H7 (cell line): ENCODE results near the gene GTF3C4. TPM values are rescaled to one million over a fixed set of nuclear protein-coding genes. Genes with fewer than 3 reads are reported as not detected.
"Not testable (repeated sequence)": the region's sequence is repeated elsewhere in the genome, so short reads cannot be mapped to it uniquely, and the experiment has no call there.

Source experiments
- DNase-seq: peaks from one replicate; pipeline ENCODE4 v3.0.0; 2012
- H3K27me3 ChIP-seq: 2 replicates; pipeline ENCODE4 v1.6.0; 2011; ENCODE audit warnings: mild to moderate bottlenecking, low read length; ENCODE audit not compliant: control insufficient read depth, insufficient read depth
- H3K36me3 ChIP-seq: replicated peaks from 2 replicates; pipeline ENCODE4 v1.5.1; 2011; ENCODE audit warnings: low read length; ENCODE audit not compliant: control insufficient read depth, insufficient read depth
- H3K4me3 ChIP-seq: 2 replicates; pipeline ENCODE4 v1.5.1; 2011; ENCODE audit warnings: low read depth, mild to moderate bottlenecking, control low read depth, low read length, moderate library complexity; ENCODE audit not compliant: insufficient read depth
- total RNA-seq: library from RNA; depleted of rRNA; stranded (reverse); fragments of >200 nt; shearing (Covaris generic); gene quantifications from 2 replicates; pipeline ENCODE4 v1.2.3, GENCODE V29; 2014

Gene GTF3C4
- total RNA-seq, 1 experiment from 2014 or later, result 24.9 TPM

GRCh38 chr9:132699956-132700355 lies 29.7 kb downstream of the GTF3C4 start:
- Histone ChIP-seq H3K4me3 (no peak overlapping the region), H3K36me3 (no peaks in the 10 kb centered on the region), H3K27me3 (no peaks in the 10 kb centered on the region)
- no peak for DNase-seq

- DNase-seq, result no peak
- no peak overlapping the region for H3K4me3 ChIP-seq
- H3K36me3 ChIP-seq, result no peaks in the 10 kb centered on the region
Observed at GRCh38 chr9:132702254-132702653, 32.0 kb downstream of the GTF3C4 start.

GRCh38 chr9:132703336-132703735 lies 33.1 kb downstream of the GTF3C4 start:
- Histone ChIP-seq H3K27me3 (no peaks in the 10 kb centered on the region), H3K4me3 (no peak overlapping the region), H3K36me3 (no peaks in the 10 kb centered on the region)
- no peak for DNase-seq

More at GRCh38 chr9:132702254-132702653, 32.0 kb downstream of the GTF3C4 start:
- no peaks in the 10 kb centered on the region for H3K27me3 ChIP-seq

- Histone ChIP-seq H3K27me3 (no peaks in the 10 kb centered on the region), H3K4me3 (no peak overlapping the region), H3K36me3 (no peaks in the 10 kb centered on the region)
- DNase-seq, result no peak
Observed at GRCh38 chr9:132708239-132708638, 38.0 kb downstream of the GTF3C4 start.

DNA sequence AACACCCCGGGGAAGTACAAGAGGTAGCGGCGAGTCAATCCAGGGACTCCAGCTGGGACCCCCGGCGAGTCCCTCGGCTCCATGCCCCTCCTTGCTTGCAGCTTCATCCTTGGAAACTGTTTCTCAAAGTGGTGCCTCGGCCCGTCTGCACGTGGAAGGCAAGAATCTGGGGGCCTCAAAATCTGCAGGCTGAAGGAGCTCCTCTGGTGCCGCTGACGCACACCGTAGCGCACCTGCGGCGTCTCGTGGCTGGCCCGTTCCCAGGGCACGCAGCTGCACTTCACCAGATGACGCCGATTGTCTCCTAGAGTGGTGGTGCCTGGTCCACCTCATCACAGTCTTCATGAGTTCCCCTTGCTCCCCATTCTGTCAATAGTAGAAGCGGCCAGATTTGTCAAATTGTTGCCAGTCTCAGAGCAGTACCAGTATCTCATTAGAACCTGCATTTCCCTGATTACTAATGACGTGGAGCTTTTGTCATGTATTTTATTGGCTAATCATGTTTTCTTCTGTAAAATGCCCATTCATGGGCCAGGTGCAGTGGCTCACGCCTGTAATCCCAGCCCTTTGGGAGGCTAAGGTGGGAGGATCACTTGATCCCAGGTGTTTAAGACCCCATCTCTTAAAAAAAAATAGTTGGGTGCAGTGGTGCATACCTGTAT lies 38.6 kb downstream of the GTF3C4 start:
- DNase-seq, result no peak
- Histone ChIP-seq H3K27me3 (no peaks in the 10 kb centered on the region), H3K4me3 (no peak overlapping the region), H3K36me3 (no peaks in the 10 kb centered on the region)

DNA sequence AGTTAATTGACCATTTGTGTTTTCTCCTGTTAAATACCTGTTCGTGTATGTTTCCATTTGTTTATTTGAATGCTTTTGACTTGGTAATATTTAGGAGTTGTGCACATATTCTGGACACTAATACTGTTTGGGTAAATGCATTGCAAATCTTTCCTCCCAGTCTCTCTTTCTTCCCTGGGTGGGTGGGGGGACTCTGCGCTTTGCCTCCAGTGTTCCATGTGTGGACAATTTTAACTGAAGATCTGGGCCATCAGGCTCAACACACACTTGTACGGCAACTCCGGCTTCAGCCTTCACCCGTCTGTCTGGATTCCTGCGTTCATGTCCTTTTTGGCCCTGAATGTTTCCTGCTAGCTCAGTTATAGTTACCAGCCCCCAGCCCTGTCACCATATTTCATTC lies 40.1 kb downstream of the GTF3C4 start:
- no peaks in the 10 kb centered on the region for H3K27me3 ChIP-seq
- no peak overlapping the region for H3K4me3 ChIP-seq

DNA sequence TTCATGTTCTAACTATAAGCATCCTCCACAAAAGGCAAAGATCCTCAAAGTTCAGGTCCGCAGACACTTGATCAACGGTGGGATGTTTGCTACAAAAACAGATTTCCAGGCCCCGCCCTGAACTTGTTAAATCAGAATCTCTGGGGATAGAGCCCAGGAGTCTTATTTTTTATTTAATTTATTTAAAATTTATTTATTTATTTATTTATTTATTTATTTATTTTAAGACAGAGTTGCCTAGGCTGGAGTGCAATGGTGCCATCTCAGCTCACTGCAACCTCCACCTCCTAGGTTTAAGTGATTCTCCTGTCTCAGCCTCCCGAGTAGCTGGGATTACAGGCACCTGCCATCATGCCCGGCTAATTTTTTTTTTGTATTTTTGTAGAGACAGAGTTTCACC lies 40.9 kb downstream of the GTF3C4 start:
- not testable (repeated sequence) for DNase-seq, H3K4me3 ChIP-seq, H3K27me3 ChIP-seq, H3K36me3 ChIP-seq

More for the DNA sequence above, 40.1 kb downstream of the GTF3C4 start:
- no peaks in the 10 kb centered on the region for H3K36me3 ChIP-seq
- no peak for DNase-seq

GRCh38 chr9:132711846-132712245 lies 41.6 kb downstream of the GTF3C4 start:
- no peak overlapping the region for H3K4me3 ChIP-seq
- no peak for DNase-seq
- no peaks in the 10 kb centered on the region for H3K36me3 ChIP-seq
- H3K27me3 ChIP-seq, result no peaks in the 10 kb centered on the region

- DNase-seq, result no peak
- Histone ChIP-seq H3K27me3 (no peaks in the 10 kb centered on the region), H3K4me3 (no peak overlapping the region), H3K36me3 (no peaks in the 10 kb centered on the region)
Observed at GRCh38 chr9:132712753-132713152, 42.5 kb downstream of the GTF3C4 start.

- H3K36me3 ChIP-seq, result no peaks in the 10 kb centered on the region
- no peak for DNase-seq
- no peak overlapping the region for H3K4me3 ChIP-seq
- no peaks in the 10 kb centered on the region for H3K27me3 ChIP-seq
Observed at GRCh38 chr9:132716007-132716406, 45.7 kb downstream of the GTF3C4 start.

GRCh38 chr9:132717326-132717945 lies 47.2 kb downstream of the GTF3C4 start:
- no peak for DNase-seq
- Histone ChIP-seq H3K36me3 (no peaks in the 10 kb centered on the region), H3K27me3 (no peaks in the 10 kb centered on the region), H3K4me3 (no peak overlapping the region)

DNA sequence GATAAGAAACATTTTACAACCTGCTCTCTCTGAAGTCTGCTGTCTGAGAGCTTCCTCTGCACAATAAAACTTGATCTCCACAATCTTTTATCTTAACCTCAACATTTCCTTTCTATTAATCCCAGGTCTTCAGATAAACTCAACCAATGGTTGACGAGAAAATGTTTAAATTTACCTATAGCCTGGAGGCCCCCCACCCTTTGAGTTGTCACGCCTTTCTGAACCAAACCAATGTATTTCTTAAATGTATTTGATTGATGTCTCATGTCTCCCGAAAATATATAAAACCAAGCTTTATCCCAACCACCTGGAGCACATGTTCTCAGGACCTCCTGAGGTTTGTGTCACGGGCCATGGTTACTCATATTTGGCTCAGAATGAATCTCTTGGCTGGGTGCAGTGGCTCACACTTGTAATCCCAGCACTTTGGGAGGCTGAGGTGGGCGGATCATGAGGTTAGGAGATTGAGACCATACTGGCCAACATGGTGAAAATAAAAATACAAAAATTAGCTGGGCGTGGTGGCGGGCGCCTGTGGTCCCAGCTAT lies 48.2 kb downstream of the GTF3C4 start:
- not testable (repeated sequence) for H3K36me3 ChIP-seq, DNase-seq, H3K4me3 ChIP-seq, H3K27me3 ChIP-seq

DNA sequence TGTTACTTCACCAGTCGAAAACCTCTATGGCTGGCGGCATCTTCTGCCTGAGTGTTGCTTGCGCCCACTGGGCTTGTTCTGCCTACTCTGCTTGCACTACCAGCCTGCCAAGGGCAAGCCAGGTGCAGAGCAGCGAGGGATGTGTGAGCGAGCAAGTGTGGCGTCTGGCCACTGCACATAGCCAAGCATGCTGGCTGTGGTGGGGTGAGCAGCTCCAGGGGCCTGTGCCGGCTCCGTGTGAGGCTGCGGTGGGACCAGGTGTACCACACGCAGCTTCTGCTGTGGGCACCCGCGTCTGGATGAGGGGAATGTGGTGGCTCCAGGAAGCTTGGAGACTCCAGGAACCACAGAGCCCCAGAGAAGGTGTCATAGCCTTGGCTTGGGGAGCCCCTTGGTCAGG lies 51.4 kb downstream of the GTF3C4 start:
- no peak for DNase-seq
- Histone ChIP-seq H3K36me3 (no peaks in the 10 kb centered on the region), H3K4me3 (no peak overlapping the region), H3K27me3 (no peaks in the 10 kb centered on the region)

GRCh38 chr9:132722564-132723065 lies 52.4 kb downstream of the GTF3C4 start:
- no peak for DNase-seq
- H3K36me3 ChIP-seq, result no peaks in the 10 kb centered on the region
- H3K4me3 ChIP-seq, result no peak overlapping the region
- H3K27me3 ChIP-seq, result no peaks in the 10 kb centered on the region

GRCh38 chr9:132723809-132724208 lies 53.5 kb downstream of the GTF3C4 start:
- DNase-seq, result no peak
- no peaks in the 10 kb centered on the region for H3K27me3 ChIP-seq
- H3K4me3 ChIP-seq, result no peak overlapping the region
- H3K36me3 ChIP-seq, result no peaks in the 10 kb centered on the region
